Fibroblast of lung (primary cell): Measurements from ENCODE around the gene GPC6. TPM values are rescaled to one million over a fixed set of nuclear protein-coding genes. Genes with fewer than 3 reads are reported as not detected.

Source experiments
- DNase-seq, 2 donors: peaks; one replicate each; pipeline versions ENCODE4 v3.0.0 to v3.0.0-alpha.2; 2010; ENCODE audit warnings: low read depth in 2 of 2
- H2AFZ ChIP-seq: 2 replicates; pipeline ENCODE4 v1.5.1; 2012; ENCODE audit warnings: low read length, control low read depth, inconsistent platforms
- H3K27ac ChIP-seq: 2 replicates; pipeline ENCODE4 v1.5.1; 2011; ENCODE audit warnings: low read length, control low read depth; ENCODE audit not compliant: insufficient read depth
- H3K27me3 ChIP-seq: 2 replicates; pipeline ENCODE4 v1.5.1; 2011; ENCODE audit warnings: mild to moderate bottlenecking, low read length; ENCODE audit not compliant: control insufficient read depth, insufficient read depth
- H3K36me3 ChIP-seq: 2 replicates; pipeline ENCODE4 v1.5.1; 2011; ENCODE audit warnings: low read length; ENCODE audit not compliant: control insufficient read depth, insufficient read depth
- H3K4me1 ChIP-seq: 2 replicates; pipeline ENCODE4 v1.5.1; 2011; ENCODE audit warnings: low read length; ENCODE audit not compliant: control insufficient read depth, insufficient read depth; ENCODE audit errors: extremely low read depth
- H3K4me2 ChIP-seq: 2 replicates; pipeline ENCODE4 v1.5.1; 2011; ENCODE audit warnings: low read length, control low read depth; ENCODE audit not compliant: insufficient read depth; ENCODE audit errors: extremely low read depth
- H3K4me3 ChIP-seq, 4 experiments: fragments of 200-600 bp in 1 of 4; sonication (generic) in 1 of 4; replicated peaks in 1 of 4; 2 replicates each; pipeline ENCODE4 v1.5.1; 2011 to 2016; ENCODE audit warnings: low read length in 4 of 4, low read depth in 3 of 4, mild to moderate bottlenecking in 3 of 4, control low read depth in 2 of 4, inconsistent platforms in 1 of 4, mixed read lengths in 1 of 4; ENCODE audit not compliant: insufficient read depth in 1 of 4; ENCODE audit errors: control extremely low read depth in 1 of 4
- H3K79me2 ChIP-seq: 2 replicates; pipeline ENCODE4 v1.5.1; 2012; ENCODE audit warnings: mild to moderate bottlenecking, low read length, inconsistent platforms; ENCODE audit not compliant: control insufficient read depth, insufficient read depth
- H3K9ac ChIP-seq: 2 replicates; pipeline ENCODE4 v1.5.1; 2011; ENCODE audit warnings: mild to moderate bottlenecking, low read length, control low read depth; ENCODE audit not compliant: insufficient read depth
- H3K9me3 ChIP-seq: 2 replicates; pipeline ENCODE4 v1.5.1; 2012; ENCODE audit warnings: low read depth, low read length; ENCODE audit not compliant: control insufficient read depth, insufficient read depth
- H4K20me1 ChIP-seq: 2 replicates; pipeline ENCODE4 v1.5.1; 2011; ENCODE audit warnings: low read length; ENCODE audit not compliant: control insufficient read depth, insufficient read depth; ENCODE audit errors: extremely low read depth
- CTCF ChIP-seq, 2 donors: IDR thresholded peaks in 1 of 2; conservative IDR thresholded peaks in 1 of 2; 1 replicate in 1 of 2; 2 replicates in 1 of 2; pipeline ENCODE4 v1.5.1; 2011 to 2012; ENCODE audit warnings: low read length in 2 of 2, control low read depth in 1 of 2, inconsistent platforms in 1 of 2, low read depth in 1 of 2, mild to moderate bottlenecking in 1 of 2
- EZH2 ChIP-seq: IDR thresholded peaks from 2 replicates; pipeline ENCODE4 v1.5.1; 2012; ENCODE audit warnings: low read length, control low read depth, mild to moderate bottlenecking; ENCODE audit errors: missing control alignments
- polyA plus RNA-seq, 2 donors: library from polyadenylated mRNA; depleted of rRNA in 1 of 2; stranded (reverse) in 1 of 2; unstranded in 1 of 2; fragments of >200 nt; gene quantifications; 2 replicates each; pipeline ENCODE4 v1.2.1, GENCODE V29; 2011 to 2012; ENCODE audit warnings: missing spikeins in 1 of 2
- total RNA-seq: library from RNA; depleted of rRNA; stranded (reverse); fragments of >200 nt; gene quantifications from 2 replicates; pipeline ENCODE4 v1.2.1, GENCODE V29; 2014

The GPC6 gene
- total and polyA plus RNA-seq, 2 donors (not counting 1 experiment from before 2014, with no cell fraction given), result 11.2 to 33.7 TPM

DNA sequence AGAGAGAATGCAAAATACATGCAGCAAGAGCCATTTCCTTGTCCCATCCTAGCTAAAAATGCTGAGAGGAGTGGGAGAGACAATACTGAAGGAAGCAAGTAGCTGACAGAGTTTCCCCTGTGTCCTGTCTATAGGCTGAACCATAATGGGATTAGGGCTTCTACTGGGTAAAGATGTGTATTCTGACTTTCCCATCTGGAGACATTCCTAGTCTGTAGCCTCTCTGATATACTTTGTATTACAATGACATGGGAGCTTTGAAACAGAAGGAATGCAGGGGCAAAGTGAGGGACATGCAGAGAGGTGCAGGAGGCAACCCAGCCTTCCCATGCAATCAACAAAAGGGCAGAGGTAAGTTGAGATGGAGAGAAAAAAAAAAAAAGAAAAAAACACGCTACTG is 10.5 kb upstream of the GPC6 start:
- no peaks in the 10 kb centered on the region for H3K79me2 ChIP-seq
- H3K4me1 ChIP-seq, result no peaks in the 10 kb centered on the region
- H3K9me3 ChIP-seq, result no peaks in the 10 kb centered on the region
- no peaks in the 10 kb centered on the region for H3K36me3 ChIP-seq
- H2AFZ ChIP-seq, result no peak overlapping the region
- H3K4me2 ChIP-seq, result no peak overlapping the region
- H3K27ac ChIP-seq, result no peak overlapping the region
- no peaks in the 10 kb centered on the region for H3K27me3 ChIP-seq
- TF ChIP-seq CTCF (conservative IDR thresholded peaks at IDR 0.05 in 1 of 2, IDR thresholded peaks at IDR 0.05 in 1 of 2; ENCODE audit: low read depth in 1 of 2, low read length in 2 of 2) (no peak), EZH2 (no peak)
- no peak overlapping the region for H3K4me3 ChIP-seq
- H3K9ac ChIP-seq, result no peak overlapping the region
- no peaks in the 10 kb centered on the region for H4K20me1 ChIP-seq
- DNase-seq, result no peak

- Histone ChIP-seq H3K36me3 (no peaks in the 10 kb centered on the region), H3K9ac (no peak overlapping the region), H3K27ac (no peak overlapping the region), H3K79me2 (no peaks in the 10 kb centered on the region), H3K9me3 (no peaks in the 10 kb centered on the region), H4K20me1 (no peaks in the 10 kb centered on the region), H2AFZ (peak overlapping the region; percentile 20), H3K4me1 (no peaks in the 10 kb centered on the region), H3K4me2 (no peak overlapping the region), H3K4me3 (no peak overlapping the region), H3K27me3 (no peaks in the 10 kb centered on the region)
- no peak for TF ChIP-seq EZH2
- TF ChIP-seq CTCF (conservative IDR thresholded peaks at IDR 0.05 in 1 of 2, IDR thresholded peaks at IDR 0.05 in 1 of 2; ENCODE audit: low read depth in 1 of 2, low read length in 2 of 2), result no peak
- peak; percentile 40 for DNase-seq
Measured at GRCh38 chr13:93217721-93218261, 8.8 kb upstream of the GPC6 start.

DNA sequence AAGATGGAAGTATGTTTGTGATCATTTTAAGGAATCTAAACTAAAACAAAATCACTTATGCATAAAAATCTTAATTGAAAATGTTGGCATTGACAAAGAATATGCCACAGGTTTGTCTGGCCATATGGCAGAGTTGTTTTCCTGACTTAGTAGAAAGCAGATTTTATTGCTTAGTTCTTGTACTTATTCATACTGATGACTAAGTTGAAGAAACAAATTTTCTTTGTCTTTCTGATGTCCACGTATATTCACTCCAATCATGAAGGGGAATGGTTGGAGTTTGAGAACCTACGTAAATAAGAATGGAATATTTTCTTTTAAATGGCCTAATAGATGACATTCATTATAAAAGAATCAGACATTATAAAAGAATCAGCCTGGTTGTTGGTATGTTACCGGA is 8.0 kb upstream of the GPC6 start:
- H3K27me3 ChIP-seq, result no peaks in the 10 kb centered on the region
- no peak overlapping the region for H3K27ac ChIP-seq
- no peak overlapping the region for H3K4me2 ChIP-seq
- H3K9ac ChIP-seq, result no peak overlapping the region
- no peaks in the 10 kb centered on the region for H3K36me3 ChIP-seq
- H4K20me1 ChIP-seq, result no peaks in the 10 kb centered on the region
- no peaks in the 10 kb centered on the region for H3K9me3 ChIP-seq
- no peak overlapping the region for H2AFZ ChIP-seq
- no peak for DNase-seq
- H3K4me1 ChIP-seq, result no peaks in the 10 kb centered on the region
- H3K4me3 ChIP-seq, result no peak overlapping the region
- no peaks in the 10 kb centered on the region for H3K79me2 ChIP-seq
- no peak for TF ChIP-seq CTCF (conservative IDR thresholded peaks at IDR 0.05 in 1 of 2, IDR thresholded peaks at IDR 0.05 in 1 of 2; ENCODE audit: low read depth in 1 of 2, low read length in 2 of 2)
- TF ChIP-seq EZH2, result no peak
